GM19099 (cell line): Measurements from ENCODE around the gene NOP9.

ENCODE experiments used
- POLR2A ChIP-seq: IDR thresholded peaks from 3 replicates; pipeline ENCODE4 v1.6.1; 2011; ENCODE audit warnings: low read depth; ENCODE audit not compliant: insufficient read length; ENCODE audit errors: extremely low read depth

Gene NOP9

DNA sequence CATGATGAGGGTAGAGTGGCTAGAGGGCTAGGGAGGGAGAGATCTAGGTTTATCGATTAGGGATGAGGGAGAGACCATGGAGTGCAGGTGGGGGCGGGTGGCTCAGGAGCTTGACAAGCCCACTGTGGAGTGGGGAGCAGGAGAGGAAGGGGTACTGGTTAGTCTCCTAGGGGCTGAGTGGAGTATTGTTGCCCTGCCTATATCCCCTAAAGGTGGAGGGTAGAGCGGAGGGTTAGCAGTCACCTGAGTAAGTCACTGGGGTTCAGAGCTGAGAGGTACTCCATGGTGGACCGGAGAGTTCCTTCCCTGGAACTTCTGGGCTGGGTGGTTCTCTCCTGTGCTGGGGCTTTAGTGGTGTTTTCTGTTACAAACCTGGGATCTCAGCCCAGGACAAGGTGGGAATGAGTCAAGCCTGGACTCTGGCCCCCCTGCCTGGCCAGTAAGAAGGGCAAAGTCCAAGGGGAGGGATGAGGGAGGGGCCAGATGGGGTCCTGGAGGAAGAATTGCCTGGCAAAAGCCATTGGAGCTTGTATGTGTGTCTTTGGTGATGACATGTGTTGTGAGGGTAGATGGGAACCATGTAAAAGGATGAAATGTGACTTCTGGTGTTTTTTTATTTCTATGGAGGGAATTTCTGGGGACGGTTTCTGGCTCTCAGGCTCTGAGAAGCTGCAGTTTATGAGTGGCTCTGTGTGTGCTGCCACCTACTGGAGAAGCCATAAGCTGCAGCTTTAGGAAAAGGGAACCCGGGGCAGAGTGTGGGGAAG lies 8.1 kb downstream of the NOP9 start, which contains the start of gene CIDEB:
Gene CIDEB, minus strand, starts transcription at position 403 of the 767 bp plus-strand sequence. Its CDS starts 119 bp downstream, at position 284.
- no peak for TF ChIP-seq POLR2A

DNA sequence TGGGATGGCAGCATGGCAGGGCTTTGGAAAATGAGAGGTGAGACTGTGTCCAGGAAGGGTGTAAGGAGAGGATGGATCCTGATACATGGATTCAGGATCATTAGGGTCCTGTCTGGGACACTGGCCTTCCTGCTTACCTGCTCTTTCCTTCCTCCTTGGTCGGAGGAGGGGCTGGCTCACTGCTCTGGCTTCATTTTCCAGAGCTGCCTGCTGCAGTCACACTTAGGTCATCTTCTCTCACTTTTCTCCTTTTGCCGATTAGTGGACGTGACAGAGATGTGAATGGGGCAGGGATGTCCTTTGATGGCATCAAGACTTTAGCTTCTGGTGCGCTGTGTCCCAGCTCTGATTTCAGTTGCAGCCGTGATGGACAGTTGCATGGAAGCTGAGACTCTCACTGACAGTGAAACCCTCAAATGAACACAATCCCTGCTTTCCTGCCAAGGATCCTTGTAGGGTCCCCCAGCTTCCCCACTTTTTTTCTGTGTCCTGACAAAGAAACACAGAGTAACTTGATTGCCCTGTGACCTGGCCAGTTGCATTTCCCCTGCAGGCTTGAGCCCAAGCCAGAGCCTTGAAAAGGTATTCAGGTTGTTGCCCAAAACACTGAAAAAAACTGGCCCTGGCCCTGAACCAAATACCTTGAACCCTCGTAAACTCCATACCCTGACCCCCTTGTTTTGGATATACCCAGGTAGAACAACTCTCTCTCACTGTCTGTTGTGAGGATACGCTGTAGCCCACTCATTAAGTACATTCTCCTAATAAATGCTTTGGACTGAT lies 8.9 kb downstream of the NOP9 start:
- TF ChIP-seq POLR2A: no peak

DNA sequence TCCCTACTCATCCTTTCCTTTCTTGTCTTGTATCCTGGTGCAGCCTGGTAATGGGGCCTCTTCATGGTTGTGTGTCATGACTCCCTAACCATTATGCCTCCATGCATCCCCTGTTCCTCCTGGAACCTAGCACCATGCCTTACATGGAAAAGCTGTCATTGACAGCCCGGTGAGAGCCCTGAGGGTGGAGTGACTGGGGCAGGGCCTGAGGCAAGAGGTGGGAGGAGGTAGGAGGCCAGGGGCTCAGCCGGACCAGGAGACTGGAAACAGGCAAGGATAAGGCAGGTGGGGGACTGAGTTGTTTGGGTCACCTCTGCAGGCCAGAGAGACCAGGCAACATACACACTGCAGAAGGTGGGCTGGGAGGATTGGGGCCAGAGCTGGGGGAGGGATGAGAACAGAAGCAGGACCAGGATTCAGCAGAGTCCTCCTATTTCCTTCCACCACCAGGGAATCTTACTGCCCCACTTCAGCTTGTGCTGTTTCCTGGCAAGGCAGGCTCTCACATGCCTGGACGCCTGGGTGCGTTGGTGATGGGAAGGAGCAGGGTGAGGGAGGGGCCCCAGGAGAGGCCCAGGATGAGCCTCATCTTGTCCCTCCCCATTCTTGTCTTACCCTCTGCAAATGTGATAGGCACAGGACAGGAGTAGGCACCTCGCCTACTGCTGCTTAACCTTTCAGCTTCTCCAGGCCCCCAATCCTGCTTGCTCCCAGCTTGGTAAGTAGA lies 10.1 kb downstream of the NOP9 start, which contains the start of gene LTB4R2:
Gene LTB4R2, plus strand, starts transcription at position 603 of the 727 bp plus-strand sequence. CDS start 525 bp downstream, outside the sequence.
- no peak for TF ChIP-seq POLR2A

DNA sequence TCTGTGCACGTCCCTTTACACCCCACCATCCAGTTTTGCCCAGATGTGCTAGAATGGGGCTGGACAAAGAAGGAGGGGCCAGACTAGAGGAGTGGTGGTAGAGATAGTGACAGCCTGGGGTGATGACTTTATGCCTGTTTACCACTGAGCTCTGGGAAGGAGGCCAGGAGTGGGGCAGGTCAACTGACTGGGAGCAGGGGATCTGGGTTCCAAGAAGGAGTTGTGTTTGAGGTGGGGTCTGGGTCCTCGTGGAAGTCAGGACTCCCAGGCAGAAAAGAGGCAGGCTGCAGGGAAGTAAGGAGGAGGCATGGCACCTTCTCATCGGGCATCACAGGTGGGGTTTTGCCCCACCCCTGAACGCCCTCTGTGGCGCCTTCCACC lies 10.6 kb downstream of the NOP9 start:
- TF ChIP-seq POLR2A: no peak

DNA sequence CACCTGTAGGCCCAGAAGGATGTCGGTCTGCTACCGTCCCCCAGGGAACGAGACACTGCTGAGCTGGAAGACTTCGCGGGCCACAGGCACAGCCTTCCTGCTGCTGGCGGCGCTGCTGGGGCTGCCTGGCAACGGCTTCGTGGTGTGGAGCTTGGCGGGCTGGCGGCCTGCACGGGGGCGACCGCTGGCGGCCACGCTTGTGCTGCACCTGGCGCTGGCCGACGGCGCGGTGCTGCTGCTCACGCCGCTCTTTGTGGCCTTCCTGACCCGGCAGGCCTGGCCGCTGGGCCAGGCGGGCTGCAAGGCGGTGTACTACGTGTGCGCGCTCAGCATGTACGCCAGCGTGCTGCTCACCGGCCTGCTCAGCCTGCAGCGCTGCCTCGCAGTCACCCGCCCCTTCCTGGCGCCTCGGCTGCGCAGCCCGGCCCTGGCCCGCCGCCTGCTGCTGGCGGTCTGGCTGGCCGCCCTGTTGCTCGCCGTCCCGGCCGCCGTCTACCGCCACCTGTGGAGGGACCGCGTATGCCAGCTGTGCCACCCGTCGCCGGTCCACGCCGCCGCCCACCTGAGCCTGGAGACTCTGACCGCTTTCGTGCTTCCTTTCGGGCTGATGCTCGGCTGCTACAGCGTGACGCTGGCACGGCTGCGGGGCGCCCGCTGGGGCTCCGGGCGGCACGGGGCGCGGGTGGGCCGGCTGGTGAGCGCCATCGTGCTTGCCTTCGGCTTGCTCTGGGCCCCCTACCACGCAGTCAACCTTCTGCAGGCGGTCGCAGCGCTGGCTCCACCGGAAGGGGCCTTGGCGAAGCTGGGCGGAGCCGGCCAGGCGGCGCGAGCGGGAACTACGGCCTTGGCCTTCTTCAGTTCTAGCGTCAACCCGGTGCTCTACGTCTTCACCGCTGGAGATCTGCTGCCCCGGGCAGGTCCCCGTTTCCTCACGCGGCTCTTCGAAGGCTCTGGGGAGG lies 11.3 kb downstream of the NOP9 start, which contains the start of gene LTB4R:
Gene LTB4R, plus strand, starts transcription at position 857 of the 959 bp plus-strand sequence. CDS start 4,150 bp downstream, outside the sequence.
- TF ChIP-seq POLR2A: peak; percentile 60

DNA sequence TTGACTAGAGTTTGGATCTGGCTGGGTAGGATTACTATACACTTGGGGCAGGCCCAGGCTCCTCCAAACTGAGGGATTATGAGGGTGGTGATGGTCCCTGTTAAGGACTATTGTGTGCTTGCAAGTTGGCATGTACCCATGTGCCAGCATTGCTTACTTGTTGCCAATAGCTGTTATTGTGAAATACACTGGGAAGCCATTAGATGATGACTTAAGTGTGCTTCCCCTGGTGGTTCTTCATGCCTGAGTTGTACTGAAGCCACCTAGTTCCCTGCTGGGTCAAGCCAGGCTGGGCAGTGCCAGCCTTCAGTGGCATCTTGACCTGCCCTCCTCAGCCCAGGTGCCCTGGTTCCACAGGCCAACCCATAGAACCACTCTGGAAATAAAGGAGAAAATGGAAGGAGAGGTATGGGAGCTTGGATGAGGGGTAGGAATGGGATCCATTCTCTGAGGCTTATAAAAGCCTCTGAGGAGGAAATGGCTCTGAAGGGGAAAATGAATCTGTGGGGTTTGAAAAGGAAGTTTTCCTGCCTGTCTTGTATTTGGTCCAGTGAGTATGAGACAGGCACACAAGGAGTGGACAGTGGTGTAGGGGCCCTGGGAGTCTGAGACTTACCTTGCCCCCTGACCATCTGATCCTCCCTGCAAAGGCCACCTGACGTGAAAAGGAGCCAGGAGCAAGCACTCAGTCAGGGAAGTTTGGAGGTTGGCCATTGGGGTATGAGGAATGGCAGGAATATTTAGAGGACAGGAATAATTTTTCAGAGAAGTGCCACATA lies 12.4 kb downstream of the NOP9 start:
- TF ChIP-seq POLR2A: no peak

DNA sequence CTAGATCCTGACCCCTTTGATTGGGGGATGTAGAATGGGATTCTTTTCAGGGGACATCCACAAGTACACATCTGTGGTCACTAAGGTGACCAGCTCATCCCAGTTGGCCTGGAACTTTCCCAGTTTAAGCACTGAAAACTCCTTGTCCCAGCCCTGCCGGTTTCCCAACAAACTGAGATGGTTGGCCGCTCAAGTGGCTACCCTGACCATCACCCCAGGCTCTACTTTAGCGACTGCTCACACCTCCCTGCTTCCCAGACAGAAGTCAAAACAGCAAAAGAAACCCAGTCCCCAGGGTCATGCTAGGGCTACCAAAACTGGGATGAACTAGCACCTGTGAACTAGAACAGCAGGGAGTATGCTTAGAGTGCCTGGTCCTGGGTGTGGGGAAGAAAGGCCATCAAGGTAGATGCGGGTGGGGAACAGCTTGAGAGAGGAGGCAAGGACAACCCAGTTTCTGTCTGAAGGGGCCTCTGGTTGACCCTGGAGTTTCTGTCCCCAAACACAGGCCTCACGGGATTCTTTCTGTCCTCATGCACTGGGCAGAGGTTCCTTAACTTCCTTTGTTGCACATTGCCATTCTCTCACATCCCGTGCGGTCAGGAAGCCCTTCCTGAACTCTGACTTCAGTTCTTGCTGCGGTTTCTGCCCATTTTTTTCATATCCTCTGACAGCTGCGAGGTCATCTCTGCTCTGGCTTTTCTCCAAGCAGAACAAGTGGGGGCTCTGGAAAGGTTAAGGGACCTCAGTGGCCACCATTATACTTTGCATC lies 13.3 kb downstream of the NOP9 start:
- TF ChIP-seq POLR2A: no peak

DNA sequence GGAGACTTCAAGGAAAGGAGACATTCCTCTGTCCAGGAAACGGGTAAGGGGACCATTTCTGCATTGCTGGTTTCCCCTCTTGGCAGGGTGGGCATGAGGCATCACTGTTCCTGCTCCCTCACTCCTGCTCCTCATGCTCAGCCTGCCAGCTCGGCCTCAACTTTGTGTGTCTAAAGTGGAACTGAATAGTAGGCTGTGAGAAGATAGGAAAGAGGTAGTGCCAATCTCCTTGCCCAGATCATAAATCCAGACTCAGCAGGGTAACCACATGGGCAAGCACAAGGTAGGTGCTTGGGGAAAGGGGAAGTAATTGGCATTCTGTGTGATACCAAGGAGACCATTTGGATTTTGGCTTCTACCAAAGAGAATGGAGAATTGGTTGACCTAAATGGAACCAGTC lies 14.3 kb downstream of the NOP9 start:
- no peak for TF ChIP-seq POLR2A

DNA sequence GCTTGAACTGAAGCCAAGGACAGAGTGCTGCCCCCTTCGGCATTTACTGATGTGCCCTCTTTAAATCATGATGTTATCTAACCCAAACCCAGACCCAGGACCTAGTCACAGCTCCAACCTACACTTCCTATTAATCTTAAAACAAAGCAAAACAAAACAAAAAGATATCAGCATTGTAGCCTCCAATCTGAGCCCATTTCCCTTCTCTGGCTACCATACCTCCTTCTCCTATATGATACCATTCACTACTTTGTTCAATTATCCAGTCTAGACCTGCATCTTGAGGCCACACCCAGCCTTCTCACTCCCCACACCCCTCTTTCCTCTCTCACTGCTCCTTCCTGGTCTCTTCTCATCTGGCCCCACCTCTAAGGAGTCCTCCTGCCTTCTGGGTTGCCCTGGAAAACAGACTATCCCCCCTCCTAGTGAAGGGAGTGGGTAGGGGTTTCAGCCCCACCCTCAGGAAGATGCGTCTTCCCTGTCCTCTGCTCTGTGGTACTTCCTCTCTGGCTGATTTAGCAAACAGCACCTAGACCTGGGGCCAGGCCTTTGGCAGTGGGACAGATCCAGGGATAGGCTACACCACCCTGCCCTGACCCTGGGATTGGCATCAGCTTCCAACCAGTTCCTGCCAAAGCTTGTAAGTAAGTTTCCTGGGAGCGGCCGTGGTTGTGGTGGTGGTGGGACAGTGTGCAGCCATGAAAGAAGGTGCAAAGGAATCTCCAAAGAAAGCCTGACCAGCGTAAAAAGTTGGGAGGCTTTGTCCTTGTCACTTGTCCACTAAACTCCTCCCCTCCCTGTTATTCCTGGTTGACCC lies 14.9 kb downstream of the NOP9 start:
- no peak for TF ChIP-seq POLR2A

DNA sequence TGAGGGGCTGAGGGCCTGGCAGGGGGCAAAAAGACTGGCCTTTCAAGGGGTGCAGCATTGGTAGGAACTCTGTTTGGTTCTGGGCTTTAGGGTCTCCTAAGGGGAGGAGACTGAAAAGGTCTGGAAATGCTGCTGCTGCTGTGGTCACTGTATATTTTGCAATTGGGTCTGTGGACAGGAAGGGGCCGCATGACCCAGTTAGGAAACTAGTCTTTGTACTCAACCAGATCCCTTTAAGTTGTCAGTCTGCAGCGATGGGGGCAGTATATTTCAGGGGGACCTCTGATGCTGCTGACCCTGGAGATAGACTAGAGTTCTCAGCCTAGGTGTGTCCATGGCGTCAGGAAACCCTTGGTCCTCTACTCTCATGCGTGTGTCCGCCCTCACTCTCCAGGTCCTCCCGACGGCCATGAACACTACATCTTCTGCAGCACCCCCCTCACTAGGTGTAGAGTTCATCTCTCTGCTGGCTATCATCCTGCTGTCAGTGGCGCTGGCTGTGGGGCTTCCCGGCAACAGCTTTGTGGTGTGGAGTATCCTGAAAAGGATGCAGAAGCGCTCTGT lies 15.7 kb downstream of the NOP9 start:
- TF ChIP-seq POLR2A: no peak

DNA sequence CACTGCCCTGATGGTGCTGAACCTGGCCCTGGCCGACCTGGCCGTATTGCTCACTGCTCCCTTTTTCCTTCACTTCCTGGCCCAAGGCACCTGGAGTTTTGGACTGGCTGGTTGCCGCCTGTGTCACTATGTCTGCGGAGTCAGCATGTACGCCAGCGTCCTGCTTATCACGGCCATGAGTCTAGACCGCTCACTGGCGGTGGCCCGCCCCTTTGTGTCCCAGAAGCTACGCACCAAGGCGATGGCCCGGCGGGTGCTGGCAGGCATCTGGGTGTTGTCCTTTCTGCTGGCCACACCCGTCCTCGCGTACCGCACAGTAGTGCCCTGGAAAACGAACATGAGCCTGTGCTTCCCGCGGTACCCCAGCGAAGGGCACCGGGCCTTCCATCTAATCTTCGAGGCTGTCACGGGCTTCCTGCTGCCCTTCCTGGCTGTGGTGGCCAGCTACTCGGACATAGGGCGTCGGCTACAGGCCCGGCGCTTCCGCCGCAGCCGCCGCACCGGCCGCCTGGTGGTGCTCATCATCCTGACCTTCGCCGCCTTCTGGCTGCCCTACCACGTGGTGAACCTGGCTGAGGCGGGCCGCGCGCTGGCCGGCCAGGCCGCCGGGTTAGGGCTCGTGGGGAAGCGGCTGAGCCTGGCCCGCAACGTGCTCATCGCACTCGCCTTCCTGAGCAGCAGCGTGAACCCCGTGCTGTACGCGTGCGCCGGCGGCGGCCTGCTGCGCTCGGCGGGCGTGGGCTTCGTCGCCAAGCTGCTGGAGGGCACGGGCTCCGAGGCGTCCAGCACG lies 16.4 kb downstream of the NOP9 start:
- TF ChIP-seq POLR2A: no peak
